A549 treated with ZK216348 at 1 μM for 4 hours (cell line): ENCODE results near the gene PUS7L. TPM values are rescaled to one million over a fixed set of nuclear protein-coding genes. Genes with fewer than 3 reads are reported as not detected.

Experiments
- total RNA-seq: library from RNA; stranded (reverse); fragments of 200-300 nt; extraction: Qiagen RNA extraction; gene quantifications from 5 replicates; pipeline ENCODE4 v1.2.3, GENCODE V29; 2022; ENCODE audit warnings: low read depth

PUS7L gene
- 2.3 to 7.5 TPM (median 4.8 TPM) in 5 replicates for total RNA-seq

GRCh38 chr12:43758728-43759563 is at the start of gene PUS7L, which contains the start of gene IRAK4:
TSS of gene PUS7L (minus strand) at chr12:43758790. CDS start at chr12:43755245, 3,545 bp downstream.
TSS of gene IRAK4 (plus strand) at chr12:43758951. CDS start at chr12:43768112, 9,161 bp downstream.

GRCh38 chr12:43805860-43806736 is 47.5 kb upstream of the PUS7L start, which contains the start of gene TWF1:
TSS of gene TWF1 (minus strand) at chr12:43806317. CDS start at chr12:43806245, 72 bp downstream.

Other genes starting within 250 kb of the PUS7L start
- not detected in 5 replicates for gene ADAMTS20, start 206.6 kb downstream of the PUS7L start, total RNA-seq
- 2.7 to 5.6 TPM (median 4.6 TPM) in 5 replicates for gene IRAK4, start 161 bp upstream of the PUS7L start, total RNA-seq
- gene TWF1, start 47.5 kb upstream of the PUS7L start, total RNA-seq = 59.3 to 91.9 TPM (median 74.2 TPM) in 5 replicates
- gene TMEM117, start 77.3 kb upstream of the PUS7L start, total RNA-seq = 1.4 to 3.2 TPM (median 2.1 TPM) in 5 replicates